OCI-LY3 (cell line): ENCODE results near the gene EIF2S1.

Source experiments
- CTCF ChIP-seq: fragments of 200-600, 300-600 bp; sonication (generic); IDR thresholded peaks from 2 replicates; pipeline ENCODE4 v1.5.1; 2014; ENCODE audit warnings: antibody characterized with exemption, low read length, low read depth
- EZH2phosphoT487 ChIP-seq: fragments of 200-600 bp; shearing (Covaris generic); IDR thresholded peaks from 2 replicates; pipeline ENCODE4 v1.6.1; 2018; ENCODE audit warnings: antibody characterized with exemption, mixed run types, low read depth

GRCh38 chr14:67425608-67426007, 65.5 kb downstream of the EIF2S1 start:
- TF ChIP-seq CTCF: no peak
- no peak for TF ChIP-seq EZH2phosphoT487
